Progenitor cell of endocrine pancreas (in vitro differentiated cells): Measurements from ENCODE around the gene TFIP11. TPM values are rescaled to one million over a fixed set of nuclear protein-coding genes. Genes with fewer than 3 reads are reported as not detected.

Experiments used
- DNase-seq: peaks from one replicate; pipeline ENCODE4 v3.0.0; 2021; ENCODE audit warnings: low spot score; ENCODE audit not compliant: unreplicated experiment
- H3K27ac Mint-ChIP-seq: 2 replicates; pipeline ENCODE4 v1.8.0; 2021; ENCODE audit warnings: mild to moderate bottlenecking, moderate library complexity, mixed read lengths
- H3K27me3 Mint-ChIP-seq: 2 replicates; pipeline ENCODE4 v1.8.0; 2021; ENCODE audit warnings: mixed read lengths
- H3K36me3 Mint-ChIP-seq: 2 replicates; pipeline ENCODE4 v1.8.0; 2022; ENCODE audit warnings: mixed read lengths; ENCODE audit not compliant: insufficient read depth
- H3K4me1 Mint-ChIP-seq: 2 replicates; pipeline ENCODE4 v1.8.0; 2021; ENCODE audit warnings: low read depth, mixed read lengths
- H3K4me3 Mint-ChIP-seq: 2 replicates; pipeline ENCODE4 v1.8.0; 2021; ENCODE audit warnings: low read depth, mild to moderate bottlenecking, moderate library complexity, mixed read lengths
- H3K9me3 Mint-ChIP-seq: 2 replicates; pipeline ENCODE4 v1.8.0; 2021; ENCODE audit warnings: low read depth, mixed read lengths
- total RNA-seq: library from RNA; stranded (reverse); gene quantifications from 2 replicates; pipeline ENCODE4 v1.2.1, GENCODE V29; 2021
- TF ChIP-seq, protein P1 (sequence below): fragments of 200-600 bp; sonication (generic); IDR thresholded peaks from one replicate; pipeline ENCODE4 v1.5.0; 2021; ENCODE audit warnings: antibody characterized with exemption, mild to moderate bottlenecking; ENCODE audit not compliant: unreplicated experiment

TFIP11 gene
- total RNA-seq, 1 donor from 2014 or later: 36.4 TPM

DNA sequence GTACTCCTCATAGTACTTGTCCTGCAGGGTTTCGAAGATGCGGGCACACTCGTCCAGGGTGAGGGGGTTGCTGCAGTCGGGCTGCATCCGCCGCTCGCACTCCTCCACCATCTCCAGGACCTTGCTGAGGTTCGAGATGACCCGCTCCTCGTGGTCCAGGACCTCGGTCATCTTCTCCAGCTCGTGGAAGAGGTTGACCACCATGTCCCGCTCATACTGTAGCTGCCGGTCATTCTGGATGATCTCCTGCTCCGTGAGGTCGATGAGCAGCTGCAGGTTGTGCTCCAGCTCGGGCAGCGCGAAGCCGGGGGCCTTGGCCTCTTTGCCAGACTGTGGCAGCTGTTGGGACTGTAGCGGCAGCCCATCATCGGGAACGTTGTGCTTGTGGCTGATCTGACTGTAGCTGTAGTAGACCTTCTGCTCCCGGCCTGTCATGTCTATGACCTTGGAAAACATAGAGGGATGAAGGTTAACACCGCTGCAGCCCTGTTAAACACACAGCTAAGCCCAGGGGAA lies 13.0 kb downstream of the TFIP11 start:
- Mint-ChIP-seq H3K27ac (no peak overlapping the region), H3K4me1 (no peaks in the 10 kb centered on the region), H3K27me3 (no peaks in the 10 kb centered on the region), H3K4me3 (no peak overlapping the region), H3K36me3 (peaks cover 30% of the 10 kb centered on the region), H3K9me3 (no peaks in the 10 kb centered on the region)
- TF ChIP-seq, protein P1, sequence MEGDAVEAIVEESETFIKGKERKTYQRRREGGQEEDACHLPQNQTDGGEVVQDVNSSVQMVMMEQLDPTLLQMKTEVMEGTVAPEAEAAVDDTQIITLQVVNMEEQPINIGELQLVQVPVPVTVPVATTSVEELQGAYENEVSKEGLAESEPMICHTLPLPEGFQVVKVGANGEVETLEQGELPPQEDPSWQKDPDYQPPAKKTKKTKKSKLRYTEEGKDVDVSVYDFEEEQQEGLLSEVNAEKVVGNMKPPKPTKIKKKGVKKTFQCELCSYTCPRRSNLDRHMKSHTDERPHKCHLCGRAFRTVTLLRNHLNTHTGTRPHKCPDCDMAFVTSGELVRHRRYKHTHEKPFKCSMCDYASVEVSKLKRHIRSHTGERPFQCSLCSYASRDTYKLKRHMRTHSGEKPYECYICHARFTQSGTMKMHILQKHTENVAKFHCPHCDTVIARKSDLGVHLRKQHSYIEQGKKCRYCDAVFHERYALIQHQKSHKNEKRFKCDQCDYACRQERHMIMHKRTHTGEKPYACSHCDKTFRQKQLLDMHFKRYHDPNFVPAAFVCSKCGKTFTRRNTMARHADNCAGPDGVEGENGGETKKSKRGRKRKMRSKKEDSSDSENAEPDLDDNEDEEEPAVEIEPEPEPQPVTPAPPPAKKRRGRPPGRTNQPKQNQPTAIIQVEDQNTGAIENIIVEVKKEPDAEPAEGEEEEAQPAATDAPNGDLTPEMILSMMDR: no peak
- no peak for DNase-seq

DNA sequence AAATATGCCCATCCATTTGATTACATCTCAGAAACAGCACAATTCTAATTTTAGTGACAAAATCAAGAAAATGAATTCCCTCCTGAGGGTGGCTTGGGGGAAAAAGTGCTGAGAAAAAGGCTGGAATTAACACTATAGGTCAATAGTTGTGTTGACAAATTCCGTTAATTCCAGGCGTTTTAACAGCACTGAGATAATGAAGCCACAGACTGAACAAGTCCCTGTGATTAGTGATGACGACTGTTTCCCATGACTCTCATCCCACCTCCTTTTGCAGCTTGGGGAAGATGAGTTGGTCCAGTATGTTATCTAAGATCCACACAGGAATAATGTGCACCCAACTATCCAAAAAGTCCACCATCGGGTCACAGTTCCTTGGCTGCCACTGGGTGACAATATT lies 15.8 kb downstream of the TFIP11 start:
- no peaks in the 10 kb centered on the region for H3K4me1 Mint-ChIP-seq
- no peak overlapping the region for H3K4me3 Mint-ChIP-seq
- no peak for DNase-seq
- peaks cover 21% of the 10 kb centered on the region for H3K36me3 Mint-ChIP-seq
- no peak overlapping the region for H3K27ac Mint-ChIP-seq
- no peaks in the 10 kb centered on the region for H3K27me3 Mint-ChIP-seq
- TF ChIP-seq, protein P1: no peak
- H3K9me3 Mint-ChIP-seq: no peaks in the 10 kb centered on the region

DNA sequence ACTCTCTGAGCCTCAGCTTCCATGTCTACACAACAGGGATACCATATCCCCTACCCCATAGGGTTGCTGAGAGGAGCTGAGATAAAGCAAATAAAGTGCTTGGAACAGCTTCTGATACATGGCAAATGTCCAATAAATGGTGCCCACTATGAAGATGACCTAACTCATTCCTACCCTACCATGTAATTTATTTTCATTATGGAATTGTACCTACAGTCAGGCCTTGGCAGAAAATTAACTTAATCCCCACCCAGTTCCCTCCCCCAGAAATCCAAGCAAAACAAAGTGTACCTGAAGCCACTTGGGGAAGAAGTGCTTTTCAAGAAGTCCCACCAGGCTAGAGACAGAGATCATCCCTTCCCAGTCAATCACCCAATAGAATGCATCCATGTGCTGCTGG lies 17.8 kb downstream of the TFIP11 start:
- H3K27ac Mint-ChIP-seq: no peak overlapping the region
- H3K27me3 Mint-ChIP-seq: no peaks in the 10 kb centered on the region
- no peak overlapping the region for H3K4me3 Mint-ChIP-seq
- no peaks in the 10 kb centered on the region for H3K4me1 Mint-ChIP-seq
- peaks cover 15% of the 10 kb centered on the region for H3K36me3 Mint-ChIP-seq
- TF ChIP-seq, protein P1: no peak
- H3K9me3 Mint-ChIP-seq: no peaks in the 10 kb centered on the region
- DNase-seq: no peak

DNA sequence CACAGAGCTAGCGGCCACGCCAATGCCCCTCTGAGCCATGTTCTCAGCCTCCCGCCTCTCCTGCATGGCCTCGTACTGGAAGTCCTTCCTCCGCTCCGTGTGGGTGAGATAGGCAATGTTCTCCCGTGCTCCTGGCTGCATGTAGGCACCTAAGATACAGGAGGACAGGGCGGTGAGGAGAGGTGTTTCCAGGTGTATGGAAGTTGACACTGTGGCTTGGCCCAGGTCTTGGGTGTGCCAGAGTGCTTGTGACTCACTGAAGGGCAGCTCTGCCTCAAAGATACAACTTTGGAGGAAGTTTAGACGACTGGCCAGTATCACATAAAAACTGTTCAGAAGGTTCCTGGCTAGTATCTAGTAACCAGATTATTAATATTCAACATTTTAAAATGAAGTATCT lies 20.1 kb downstream of the TFIP11 start:
- no peaks in the 10 kb centered on the region for H3K27me3 Mint-ChIP-seq
- TF ChIP-seq, protein P1: no peak
- H3K4me3 Mint-ChIP-seq: no peak overlapping the region
- no peak overlapping the region for H3K27ac Mint-ChIP-seq
- H3K9me3 Mint-ChIP-seq: no peaks in the 10 kb centered on the region
- H3K36me3 Mint-ChIP-seq: peaks cover 15% of the 10 kb centered on the region
- peaks cover 4% of the 10 kb centered on the region for H3K4me1 Mint-ChIP-seq
- no peak for DNase-seq

DNA sequence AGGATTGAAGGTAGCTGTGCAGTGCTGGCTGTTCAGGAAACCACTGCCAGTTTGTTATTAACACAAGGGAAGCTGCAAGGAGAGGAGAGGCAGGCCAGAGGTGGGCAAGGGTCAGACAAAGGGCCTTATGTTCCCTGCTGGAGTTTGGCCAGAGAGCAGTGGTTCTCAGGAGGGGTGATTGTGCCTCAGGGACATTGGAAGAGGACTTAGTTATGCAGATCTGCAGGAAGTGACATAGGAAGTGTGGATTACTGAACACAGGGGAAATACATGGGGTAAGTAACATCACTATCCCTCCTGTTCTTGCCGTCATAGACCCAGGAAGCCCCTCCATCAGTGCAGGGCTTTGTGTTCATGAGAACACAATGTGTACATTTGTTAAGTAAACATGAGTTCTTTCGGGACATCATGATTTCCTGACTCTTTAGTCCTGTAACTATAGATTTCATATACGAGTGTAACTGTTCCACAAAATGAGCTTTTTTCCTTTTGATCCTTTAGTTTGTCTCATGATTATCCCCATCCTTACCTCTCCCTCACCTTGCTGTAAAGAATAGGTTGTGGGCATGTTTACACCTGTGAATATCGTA lies 22.7 kb downstream of the TFIP11 start:
- TF ChIP-seq, protein P1: no peak
- Mint-ChIP-seq H3K27ac (peak overlapping the region; percentile 78), H3K4me3 (no peak overlapping the region), H3K4me1 (peaks cover 4% of the 10 kb centered on the region), H3K27me3 (no peaks in the 10 kb centered on the region), H3K36me3 (peaks cover 11% of the 10 kb centered on the region), H3K9me3 (no peaks in the 10 kb centered on the region)
- no peak for DNase-seq
